HepG2 (cell line): ENCODE data around the gene IL33.

Source experiments
- CHD2 ChIP-seq: IDR thresholded peaks from 2 replicates; pipeline ENCODE4 v1.6.1; 2011; ENCODE audit warnings: low read depth, low read length, improper control_type of control experiment
- HMG20A ChIP-seq: IDR thresholded peaks from 2 replicates; pipeline ENCODE4 v1.6.1; 2016; ENCODE audit warnings: borderline replicate concordance
- JUN ChIP-seq: sonication (generic); formaldehyde crosslinking; IDR thresholded peaks from 2 replicates; pipeline ENCODE4 v1.4.0; 2020; ENCODE audit warnings: mild to moderate bottlenecking, missing genetic modification reagents
- NFIC ChIP-seq: IDR thresholded peaks from 2 replicates; pipeline ENCODE4 v1.6.1; 2012; ENCODE audit warnings: mild to moderate bottlenecking, low read length, inconsistent platforms
- SATB2 ChIP-seq: sonication (generic); formaldehyde crosslinking; IDR thresholded peaks from 2 replicates; pipeline ENCODE4 v1.5.0; 2020; ENCODE audit warnings: missing genetic modification reagents
- TAF1 ChIP-seq: sonication (generic); formaldehyde crosslinking; IDR thresholded peaks from 2 replicates; pipeline ENCODE4 v1.4.0; 2020; ENCODE audit warnings: missing genetic modification reagents
- THYN1 ChIP-seq: sonication (generic); formaldehyde crosslinking; IDR thresholded peaks from 2 replicates; pipeline ENCODE4 v1.8.1; 2023; ENCODE audit warnings: low read depth, mild to moderate bottlenecking, moderate library complexity, missing genetic modification reagents, borderline replicate concordance
- XBP1 ChIP-seq: sonication (generic); formaldehyde crosslinking; IDR thresholded peaks from 2 replicates; pipeline ENCODE4 v1.5.0; 2020; ENCODE audit warnings: missing genetic modification reagents
- ZNF530 ChIP-seq: sonication (generic); formaldehyde crosslinking; IDR thresholded peaks from 2 replicates; pipeline ENCODE4 v1.5.0; 2020; ENCODE audit warnings: low read depth, mild to moderate bottlenecking, missing genetic modification reagents
- TF ChIP-seq, protein P1 (sequence below): sonication (generic); formaldehyde crosslinking; IDR thresholded peaks from 2 replicates; pipeline ENCODE4 v1.5.0; 2020; ENCODE audit warnings: mild to moderate bottlenecking, missing genetic modification reagents, moderate library complexity
- TF ChIP-seq, protein P2 (sequence below): IDR thresholded peaks from 2 replicates; pipeline ENCODE4 v1.6.1; 2016

- no peak for TF ChIP-seq TAF1 (CRISPR knock-in tag)
- no peak for TF ChIP-seq HMG20A (CRISPR knock-in tag)
- no peak for TF ChIP-seq SATB2 (CRISPR knock-in tag)
- TF ChIP-seq XBP1 (CRISPR knock-in tag) = no peak
- no peak for TF ChIP-seq CHD2
- TF ChIP-seq, protein P1, sequence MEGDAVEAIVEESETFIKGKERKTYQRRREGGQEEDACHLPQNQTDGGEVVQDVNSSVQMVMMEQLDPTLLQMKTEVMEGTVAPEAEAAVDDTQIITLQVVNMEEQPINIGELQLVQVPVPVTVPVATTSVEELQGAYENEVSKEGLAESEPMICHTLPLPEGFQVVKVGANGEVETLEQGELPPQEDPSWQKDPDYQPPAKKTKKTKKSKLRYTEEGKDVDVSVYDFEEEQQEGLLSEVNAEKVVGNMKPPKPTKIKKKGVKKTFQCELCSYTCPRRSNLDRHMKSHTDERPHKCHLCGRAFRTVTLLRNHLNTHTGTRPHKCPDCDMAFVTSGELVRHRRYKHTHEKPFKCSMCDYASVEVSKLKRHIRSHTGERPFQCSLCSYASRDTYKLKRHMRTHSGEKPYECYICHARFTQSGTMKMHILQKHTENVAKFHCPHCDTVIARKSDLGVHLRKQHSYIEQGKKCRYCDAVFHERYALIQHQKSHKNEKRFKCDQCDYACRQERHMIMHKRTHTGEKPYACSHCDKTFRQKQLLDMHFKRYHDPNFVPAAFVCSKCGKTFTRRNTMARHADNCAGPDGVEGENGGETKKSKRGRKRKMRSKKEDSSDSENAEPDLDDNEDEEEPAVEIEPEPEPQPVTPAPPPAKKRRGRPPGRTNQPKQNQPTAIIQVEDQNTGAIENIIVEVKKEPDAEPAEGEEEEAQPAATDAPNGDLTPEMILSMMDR (CRISPR knock-in tag) = no peak
- TF ChIP-seq, protein P2, sequence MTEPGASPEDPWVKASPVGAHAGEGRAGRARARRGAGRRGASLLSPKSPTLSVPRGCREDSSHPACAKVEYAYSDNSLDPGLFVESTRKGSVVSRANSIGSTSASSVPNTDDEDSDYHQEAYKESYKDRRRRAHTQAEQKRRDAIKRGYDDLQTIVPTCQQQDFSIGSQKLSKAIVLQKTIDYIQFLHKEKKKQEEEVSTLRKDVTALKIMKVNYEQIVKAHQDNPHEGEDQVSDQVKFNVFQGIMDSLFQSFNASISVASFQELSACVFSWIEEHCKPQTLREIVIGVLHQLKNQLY (CRISPR knock-in tag) = no peak
- no peak for TF ChIP-seq ZNF530 (CRISPR knock-in tag)
- TF ChIP-seq NFIC = no peak
- no peak for TF ChIP-seq THYN1 (CRISPR knock-in tag)
- no peak for TF ChIP-seq JUN
Measured at GRCh38 chr9:6271508-6272228, 56.1 kb downstream of the IL33 start.
